Stimulated activated CD4-positive, alpha-beta T cell treated with anti-CD3 and anti-CD28 coated beads, TNF-alpha, amount 100 ng/mL, for 1 hour (primary cell): Measurements from ENCODE around the gene SH2D3A.

Source experiments
- DNase-seq, 3 donors: peaks; one replicate each; pipeline ENCODE4 v3.0.0-alpha.2; 2020; ENCODE audit warnings: low read depth in 3 of 3, low spot score in 1 of 3

SH2D3A gene

DNA sequence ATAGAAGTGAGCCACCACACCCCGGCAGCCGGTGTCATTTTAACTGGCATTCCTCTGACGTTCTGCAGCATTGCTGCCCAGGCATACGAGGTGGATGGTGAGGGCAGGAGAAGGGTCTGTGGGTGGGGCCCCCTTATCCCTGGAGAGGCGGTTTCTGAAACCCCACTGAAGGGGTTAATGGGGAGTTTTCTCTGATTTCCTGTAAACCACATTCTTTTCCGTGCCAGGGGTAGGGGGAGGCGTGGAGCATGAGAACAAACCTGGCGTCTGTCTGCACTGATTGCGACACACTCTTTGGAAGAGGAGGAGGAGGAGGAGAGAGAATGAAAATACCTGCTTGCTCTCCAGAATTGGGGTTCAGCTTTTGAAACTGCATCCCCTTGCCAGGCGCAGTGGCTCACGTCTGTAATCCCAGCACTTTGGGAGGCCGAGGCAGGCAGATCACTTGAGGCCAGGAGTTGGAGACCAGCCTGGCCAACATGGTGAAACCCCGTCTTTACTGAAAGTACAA, 44.1 kb downstream of the SH2D3A start:
- DNase-seq = no peak

GRCh38 chr19:6721773-6722172, 45.5 kb downstream of the SH2D3A start:
- no peak for DNase-seq

DNA sequence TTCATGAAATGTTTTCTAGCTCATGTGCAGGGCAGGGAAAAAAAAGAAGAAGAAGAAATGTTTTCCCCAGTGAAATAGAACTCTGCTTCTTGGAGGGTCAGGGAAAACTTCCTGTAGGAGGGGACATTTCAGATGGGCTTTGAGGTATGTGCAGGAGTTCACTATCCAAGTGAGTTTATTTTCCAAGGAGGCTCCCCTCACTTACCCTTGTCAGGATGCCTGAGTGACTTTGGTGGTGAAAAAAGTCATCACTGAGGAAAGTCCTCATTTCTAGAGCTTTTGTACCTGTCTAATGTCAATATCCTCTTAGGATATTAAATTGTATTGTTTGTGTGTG, 46.1 kb downstream of the SH2D3A start:
- no peak for DNase-seq

- no peak for DNase-seq
Measured at GRCh38 chr19:6720369-6721137, 46.7 kb downstream of the SH2D3A start, which contains the start of gene C3. TSS of gene C3 (minus strand) at chr19:6720650. CDS start at chr19:6720589, 61 bp downstream.

- no peak for DNase-seq
Measured at GRCh38 chr19:6719992-6720368, 47.3 kb downstream of the SH2D3A start.

GRCh38 chr19:6719540-6719861, 47.7 kb downstream of the SH2D3A start:
- DNase-seq = no peak

GRCh38 chr19:6718741-6719539, 48.3 kb downstream of the SH2D3A start:
- no peak for DNase-seq

- no peak for DNase-seq
Measured at GRCh38 chr19:6718111-6718740, 49.0 kb downstream of the SH2D3A start.

GRCh38 chr19:6717441-6717971, 49.7 kb downstream of the SH2D3A start:
- no peak for DNase-seq

DNA sequence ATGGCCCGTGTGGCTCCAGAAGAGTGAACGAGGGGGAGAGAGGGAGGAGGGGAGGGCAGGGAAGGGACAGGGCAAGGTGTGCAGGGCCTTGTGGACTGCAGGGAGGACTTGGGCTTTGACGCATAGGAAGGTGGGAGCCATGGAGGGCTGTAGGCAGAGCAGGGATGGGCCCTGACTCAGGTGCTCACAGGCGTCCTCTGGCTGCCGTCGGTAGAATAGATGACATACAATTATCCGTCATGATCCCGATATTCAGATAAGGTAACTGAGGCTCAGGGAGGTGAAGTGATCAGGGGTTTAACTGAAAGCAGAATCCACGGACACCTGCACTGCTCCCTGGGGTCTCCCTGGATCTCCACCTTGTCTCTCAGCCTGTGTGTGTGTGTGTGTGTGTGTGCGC, 50.2 kb downstream of the SH2D3A start:
- no peak for DNase-seq

DNA sequence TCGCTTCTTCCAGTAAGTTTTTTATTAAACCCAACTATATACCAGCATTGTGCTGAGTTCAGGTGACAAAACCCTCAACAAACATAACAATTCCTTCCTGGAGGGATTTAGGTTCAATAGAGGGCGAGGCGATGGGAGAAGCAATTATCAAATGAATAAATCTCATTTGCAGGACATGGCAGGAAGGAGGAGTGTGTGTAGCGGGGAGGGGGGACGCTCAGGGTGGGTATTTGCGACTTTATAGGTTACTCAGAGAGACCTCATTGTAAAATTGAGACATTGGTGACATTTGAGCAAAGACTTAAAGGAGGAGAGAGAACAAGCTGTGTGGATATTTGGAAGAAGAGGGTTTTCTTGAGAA, 50.6 kb downstream of the SH2D3A start:
- no peak for DNase-seq

DNA sequence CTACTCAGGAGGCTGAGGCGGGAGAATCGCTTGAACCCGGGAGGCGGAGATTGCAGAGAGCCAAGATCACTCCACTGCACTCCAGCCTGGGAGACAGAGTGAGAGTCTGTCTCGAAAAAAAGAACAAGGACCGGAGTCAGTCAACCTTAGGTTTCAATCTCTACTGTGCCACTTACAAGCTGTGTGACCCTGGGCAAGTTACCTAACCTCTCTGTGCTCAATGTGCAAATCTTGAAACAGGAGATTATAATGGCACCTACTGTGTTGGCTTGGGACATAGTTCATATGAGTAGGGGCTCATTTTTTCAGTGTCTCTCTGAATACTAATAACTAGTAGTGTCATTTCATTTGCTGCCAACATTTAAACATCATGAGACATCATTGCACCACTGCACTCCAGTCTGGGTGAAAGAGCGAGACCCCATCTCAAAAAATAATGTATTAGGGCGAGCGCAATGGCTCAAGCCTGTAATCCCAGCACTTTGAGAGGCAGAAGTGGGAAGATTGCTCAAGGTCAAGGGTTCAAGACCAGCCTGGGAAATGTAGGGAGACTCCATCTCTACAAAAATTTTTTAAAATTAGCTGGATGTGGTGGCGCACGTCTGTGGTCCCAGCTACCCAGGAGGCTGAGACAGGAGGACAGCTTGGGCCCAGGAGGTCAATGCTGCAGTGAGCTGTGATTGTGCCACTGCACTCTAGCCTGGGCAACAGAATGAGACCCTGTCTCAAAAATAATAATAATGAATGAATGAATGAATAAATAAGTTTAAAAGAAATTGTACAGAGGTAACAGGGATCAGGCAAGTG, 52.3 kb downstream of the SH2D3A start:
- no peak for DNase-seq

GRCh38 chr19:6713773-6714692, 53.2 kb downstream of the SH2D3A start:
- DNase-seq = no peak

DNA sequence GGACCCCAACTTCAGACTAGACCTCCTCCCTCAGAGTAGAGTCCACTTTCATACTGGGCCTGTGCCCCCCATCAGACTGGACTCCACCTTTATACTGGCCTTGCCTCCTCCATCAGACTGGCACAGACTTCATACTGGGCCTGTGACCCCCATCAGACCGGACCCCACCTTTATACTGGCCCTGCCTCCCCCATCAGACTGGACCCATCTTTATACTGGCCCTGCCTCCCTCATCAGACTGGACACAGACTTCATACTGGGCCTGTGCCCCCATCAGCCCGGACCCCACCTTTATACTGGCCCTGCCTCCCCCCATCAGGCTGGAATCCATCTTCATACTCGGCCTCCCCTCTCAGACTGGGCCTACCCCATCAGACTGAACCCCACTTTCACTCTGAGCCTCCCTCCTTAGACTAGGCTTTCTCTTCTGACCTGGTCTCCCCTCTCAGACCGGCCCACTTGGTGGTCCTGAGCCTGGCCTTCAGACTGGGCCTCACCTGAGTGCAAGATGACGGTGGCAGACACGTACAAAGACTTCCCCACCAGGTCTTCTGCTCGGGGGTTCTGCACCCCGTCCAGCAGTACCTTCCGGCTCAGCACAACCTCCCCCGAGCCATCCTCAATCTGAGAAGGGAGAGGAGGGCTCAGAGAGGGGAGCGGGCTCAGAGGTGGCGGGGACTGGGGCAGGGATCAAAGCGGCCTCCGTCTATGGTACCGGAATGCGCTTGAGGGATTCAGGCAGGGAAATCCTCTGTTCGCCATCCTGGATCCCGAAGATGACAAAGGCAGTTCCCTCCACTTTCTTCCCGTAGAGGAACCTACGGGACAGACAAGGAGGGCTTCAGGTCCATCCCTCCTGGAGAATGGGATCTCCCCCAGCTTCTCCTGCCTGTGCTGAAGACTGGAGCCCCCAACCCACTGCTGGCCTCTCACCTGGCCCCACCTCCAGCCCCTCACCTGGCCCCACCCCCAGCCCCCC, 54.3 kb downstream of the SH2D3A start:
- no peak for DNase-seq

GRCh38 chr19:6712231-6712630, 55.0 kb downstream of the SH2D3A start:
- no peak for DNase-seq

DNA sequence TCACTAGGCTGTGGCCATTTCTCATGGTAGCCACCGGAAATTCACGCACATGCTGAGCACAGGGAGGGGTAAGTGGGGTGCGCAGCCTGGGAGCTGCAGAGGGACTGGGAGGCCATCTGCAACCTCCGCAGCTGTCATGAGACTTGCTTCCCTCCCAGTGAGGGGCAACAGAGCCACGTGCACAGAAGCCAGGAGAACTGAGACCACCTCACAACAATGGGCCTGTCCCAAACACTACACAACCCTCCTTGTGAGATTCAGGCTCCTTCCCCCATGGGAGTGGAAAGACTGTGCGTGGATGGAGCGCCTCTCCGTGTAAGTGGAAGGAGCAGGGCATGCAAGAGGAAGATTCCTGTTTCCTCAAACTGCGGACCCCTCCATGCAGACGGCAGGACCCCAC, 55.6 kb downstream of the SH2D3A start:
- no peak for DNase-seq

DNA sequence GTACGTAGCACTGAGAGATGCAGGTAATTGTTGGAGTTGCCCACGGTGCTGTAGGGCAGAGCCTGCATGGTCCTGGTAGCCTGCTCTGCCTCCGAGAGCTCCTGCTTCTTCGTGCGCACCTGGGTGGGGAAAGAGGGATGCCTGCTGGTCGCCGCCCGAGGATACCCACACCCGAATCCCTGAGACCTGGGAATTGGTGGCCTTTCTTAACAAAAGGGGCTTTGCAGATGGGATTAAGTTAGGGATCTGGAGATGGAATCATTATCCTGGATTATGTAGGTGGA, 56.2 kb downstream of the SH2D3A start:
- no peak for DNase-seq

DNA sequence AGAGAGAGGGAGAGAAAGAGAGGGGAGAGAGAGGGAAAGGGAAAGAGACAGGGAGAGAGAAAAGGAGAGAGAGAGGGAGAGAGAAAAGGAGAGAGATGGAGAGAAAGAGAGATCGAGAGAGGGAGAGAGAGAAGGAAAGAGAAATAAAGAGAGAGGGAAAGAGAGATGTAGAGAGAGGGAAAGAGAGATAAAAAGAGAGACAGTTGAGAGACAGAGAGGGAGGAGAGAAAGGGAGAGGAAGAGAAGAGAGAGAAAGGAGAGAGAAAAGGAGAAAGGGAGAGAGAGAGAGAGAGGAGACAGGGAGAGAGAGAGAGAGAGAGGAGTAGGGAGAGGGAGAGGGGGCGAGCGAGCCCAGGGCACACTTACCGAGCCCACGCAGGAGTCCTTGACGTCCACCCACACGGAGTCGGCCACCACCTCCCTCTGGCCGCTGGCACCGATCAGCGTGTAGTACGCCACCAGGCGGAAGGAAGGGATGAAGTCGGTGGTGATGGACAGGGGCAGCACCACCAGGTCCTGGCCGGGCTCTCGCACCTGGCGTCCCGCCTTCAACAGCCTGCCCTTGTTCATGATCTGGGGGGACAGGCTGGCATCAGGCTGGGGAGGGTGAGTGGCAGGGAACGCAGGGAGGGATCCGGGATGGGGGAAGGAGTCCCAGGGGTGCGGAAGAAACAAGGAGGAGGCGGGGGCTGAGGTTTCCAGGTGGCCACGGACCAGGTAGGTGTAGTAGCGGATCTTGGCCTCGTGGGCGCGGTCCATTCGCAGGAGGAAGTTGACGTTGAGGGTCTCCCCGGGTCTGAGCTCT, 56.8 kb downstream of the SH2D3A start:
- no peak for DNase-seq
